HUES48 (cell line): ENCODE data around the gene ARMC5.

Experiments
- H3K27ac ChIP-seq: one replicate; pipeline ENCODE4 v1.7.0; 2013; ENCODE audit warnings: low read depth, low read length, inconsistent platforms
- H3K27me3 ChIP-seq: 2 replicates; pipeline ENCODE4 v1.6.1; 2013; ENCODE audit warnings: mild to moderate bottlenecking, low read length; ENCODE audit not compliant: control insufficient read depth, insufficient read depth
- H3K36me3 ChIP-seq: 2 replicates; pipeline ENCODE4 v1.6.1; 2013; ENCODE audit warnings: low read length; ENCODE audit not compliant: control insufficient read depth, insufficient read depth
- H3K4me1 ChIP-seq: 2 replicates; pipeline ENCODE4 v1.6.1; 2013; ENCODE audit warnings: mild to moderate bottlenecking, low read length; ENCODE audit not compliant: control insufficient read depth, insufficient read depth
- H3K4me3 ChIP-seq: 2 replicates; pipeline ENCODE4 v1.5.1; 2013; ENCODE audit warnings: mild to moderate bottlenecking, low read depth, low read length
- H3K9ac ChIP-seq: 2 replicates; pipeline ENCODE4 v1.6.1; 2013; ENCODE audit warnings: mild to moderate bottlenecking, low read depth, low read length, moderate library complexity
- H3K9me3 ChIP-seq: 2 replicates; pipeline ENCODE4 v1.6.1; 2013; ENCODE audit warnings: low read length; ENCODE audit not compliant: control insufficient read depth, insufficient read depth

Gene ARMC5

GRCh38 chr16:31464348-31464769 lies 5.1 kb downstream of the ARMC5 start:
- no peaks in the 10 kb centered on the region for H3K4me1 ChIP-seq
- no peak overlapping the region for H3K27ac ChIP-seq

GRCh38 chr16:31464781-31465260 lies 5.5 kb downstream of the ARMC5 start:
- Histone ChIP-seq H3K27me3 (no peaks in the 10 kb centered on the region), H3K4me3 (no peak overlapping the region), H3K9ac (no peak overlapping the region), H3K27ac (no peak overlapping the region), H3K4me1 (no peaks in the 10 kb centered on the region), H3K9me3 (no peaks in the 10 kb centered on the region), H3K36me3 (peaks cover 25% of the 10 kb centered on the region)

More at GRCh38 chr16:31464348-31464769, 5.1 kb downstream of the ARMC5 start:
- H3K36me3 ChIP-seq = peaks cover 25% of the 10 kb centered on the region
- no peaks in the 10 kb centered on the region for H3K9me3 ChIP-seq
- H3K4me3 ChIP-seq = no peak overlapping the region
- H3K27me3 ChIP-seq = no peaks in the 10 kb centered on the region
- no peak overlapping the region for H3K9ac ChIP-seq

- H3K36me3 ChIP-seq = peaks cover 25% of the 10 kb centered on the region
- H3K4me3 ChIP-seq = no peak overlapping the region
- H3K27me3 ChIP-seq = no peaks in the 10 kb centered on the region
- no peak overlapping the region for H3K27ac ChIP-seq
- no peaks in the 10 kb centered on the region for H3K9me3 ChIP-seq
- no peak overlapping the region for H3K9ac ChIP-seq
- H3K4me1 ChIP-seq = no peaks in the 10 kb centered on the region
Measured at GRCh38 chr16:31465788-31466370, 6.6 kb downstream of the ARMC5 start.

DNA sequence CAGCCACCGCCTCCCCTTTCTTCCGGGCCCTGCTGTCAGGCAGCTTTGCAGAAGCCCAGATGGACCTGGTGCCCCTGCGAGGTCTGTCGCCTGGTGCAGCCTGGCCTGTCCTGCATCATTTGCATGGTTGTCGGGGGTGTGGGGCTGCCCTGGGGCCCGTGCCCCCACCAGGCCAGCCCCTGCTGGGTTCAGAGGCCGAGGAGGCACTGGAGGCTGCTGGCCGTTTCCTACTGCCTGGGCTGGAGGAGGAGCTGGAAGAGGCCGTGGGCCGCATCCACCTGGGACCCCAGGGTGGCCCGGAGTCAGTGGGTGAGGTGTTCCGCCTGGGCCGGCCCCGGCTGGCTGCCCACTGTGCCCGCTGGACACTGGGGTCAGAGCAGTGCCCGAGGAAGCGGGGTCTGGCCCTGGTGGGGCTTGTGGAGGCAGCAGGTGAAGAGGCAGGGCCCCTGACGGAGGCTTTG lies 7.1 kb downstream of the ARMC5 start:
- Histone ChIP-seq H3K9me3 (no peaks in the 10 kb centered on the region), H3K36me3 (peaks cover 25% of the 10 kb centered on the region), H3K27ac (no peak overlapping the region), H3K27me3 (no peaks in the 10 kb centered on the region), H3K9ac (no peak overlapping the region), H3K4me3 (no peak overlapping the region), H3K4me1 (peaks cover 5% of the 10 kb centered on the region)

GRCh38 chr16:31467151-31467773 lies 8.0 kb downstream of the ARMC5 start:
- peaks cover 7% of the 10 kb centered on the region for H3K4me1 ChIP-seq
- H3K4me3 ChIP-seq = no peak overlapping the region
- no peaks in the 10 kb centered on the region for H3K27me3 ChIP-seq
- no peak overlapping the region for H3K9ac ChIP-seq
- peaks cover 24% of the 10 kb centered on the region for H3K36me3 ChIP-seq
- H3K9me3 ChIP-seq = no peaks in the 10 kb centered on the region
- H3K27ac ChIP-seq = no peak overlapping the region

- no peaks in the 10 kb centered on the region for H3K9me3 ChIP-seq
- 0 out of 2 replicates have a peak, but pooled peaks cover 3% of the 10 kb centered on the region for H3K27me3 ChIP-seq
- H3K9ac ChIP-seq = no peak overlapping the region
- H3K36me3 ChIP-seq = peaks cover 18% of the 10 kb centered on the region; the same call in 1 of the 2 replicates
- H3K27ac ChIP-seq = no peak overlapping the region
- peaks cover 7% of the 10 kb centered on the region for H3K4me1 ChIP-seq
- H3K4me3 ChIP-seq = no peak overlapping the region
Measured at GRCh38 chr16:31467858-31468257, 8.6 kb downstream of the ARMC5 start.

DNA sequence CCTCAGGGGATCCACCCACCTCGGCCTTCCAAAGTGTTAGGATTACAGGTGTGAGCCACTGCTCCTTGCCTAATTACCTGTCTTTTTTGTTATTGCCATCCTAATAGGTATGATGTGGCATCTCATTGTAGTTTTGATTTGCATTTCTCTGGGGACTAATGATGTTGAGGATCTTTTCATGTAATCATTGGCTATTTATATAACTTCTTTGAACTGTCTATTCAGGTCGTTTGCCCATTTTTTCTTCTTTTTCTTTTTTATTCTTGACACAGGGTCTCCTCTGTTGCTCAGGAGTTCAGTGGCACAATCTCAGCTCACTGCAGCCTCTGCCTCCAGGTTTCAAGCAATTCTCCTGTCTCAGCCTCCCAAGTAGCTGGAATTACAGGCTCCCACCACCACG lies 11.3 kb downstream of the ARMC5 start:
- H3K27me3 ChIP-seq = peaks cover 27% of the 10 kb centered on the region
- H3K9me3 ChIP-seq = no peaks in the 10 kb centered on the region
- H3K9ac ChIP-seq = no peak overlapping the region
- H3K36me3 ChIP-seq = peaks cover 17% of the 10 kb centered on the region; the same call in 1 of the 2 replicates
- no peak overlapping the region for H3K4me3 ChIP-seq
- no peak overlapping the region for H3K27ac ChIP-seq
- H3K4me1 ChIP-seq = peaks cover 7% of the 10 kb centered on the region

DNA sequence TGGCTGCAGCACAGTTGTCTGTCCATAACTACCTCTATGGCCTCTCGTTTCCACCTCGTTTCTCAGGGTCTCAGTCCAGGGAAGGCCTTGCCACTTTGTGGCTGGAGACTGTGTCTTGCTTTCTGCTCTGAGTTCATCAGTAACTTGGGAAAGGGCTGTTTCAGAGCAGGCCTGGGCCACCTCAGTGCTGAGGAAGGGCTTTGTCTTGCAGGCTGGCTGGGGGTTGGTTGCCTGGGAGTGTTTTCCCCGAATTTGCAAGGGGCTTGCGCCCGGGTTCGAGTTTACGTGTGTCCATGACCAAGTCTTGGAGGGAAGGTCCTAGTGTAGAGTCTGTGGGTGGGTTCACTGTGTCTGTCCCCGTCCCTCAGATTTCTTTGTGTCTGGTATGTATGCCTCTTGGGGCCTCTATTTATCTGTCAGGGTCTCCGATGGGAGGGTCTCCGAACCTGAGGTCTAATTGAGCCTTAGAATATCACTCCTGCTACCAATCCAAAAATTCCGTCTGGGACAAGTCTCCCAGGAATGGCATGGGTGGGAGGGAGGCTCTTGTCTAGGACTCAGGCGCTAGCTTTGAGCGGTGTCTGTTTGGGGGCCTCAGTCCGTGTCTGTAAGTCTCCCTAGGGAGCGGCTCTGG lies 12.1 kb downstream of the ARMC5 start:
- peaks cover 34% of the 10 kb centered on the region for H3K27me3 ChIP-seq
- no peak overlapping the region for H3K27ac ChIP-seq
- peaks cover 15% of the 10 kb centered on the region; the same call in 1 of the 2 replicates for H3K36me3 ChIP-seq
- no peaks in the 10 kb centered on the region for H3K9me3 ChIP-seq
- H3K9ac ChIP-seq = no peak overlapping the region
- H3K4me3 ChIP-seq = peak overlapping the region; percentile 72
- peaks cover 7% of the 10 kb centered on the region for H3K4me1 ChIP-seq

DNA sequence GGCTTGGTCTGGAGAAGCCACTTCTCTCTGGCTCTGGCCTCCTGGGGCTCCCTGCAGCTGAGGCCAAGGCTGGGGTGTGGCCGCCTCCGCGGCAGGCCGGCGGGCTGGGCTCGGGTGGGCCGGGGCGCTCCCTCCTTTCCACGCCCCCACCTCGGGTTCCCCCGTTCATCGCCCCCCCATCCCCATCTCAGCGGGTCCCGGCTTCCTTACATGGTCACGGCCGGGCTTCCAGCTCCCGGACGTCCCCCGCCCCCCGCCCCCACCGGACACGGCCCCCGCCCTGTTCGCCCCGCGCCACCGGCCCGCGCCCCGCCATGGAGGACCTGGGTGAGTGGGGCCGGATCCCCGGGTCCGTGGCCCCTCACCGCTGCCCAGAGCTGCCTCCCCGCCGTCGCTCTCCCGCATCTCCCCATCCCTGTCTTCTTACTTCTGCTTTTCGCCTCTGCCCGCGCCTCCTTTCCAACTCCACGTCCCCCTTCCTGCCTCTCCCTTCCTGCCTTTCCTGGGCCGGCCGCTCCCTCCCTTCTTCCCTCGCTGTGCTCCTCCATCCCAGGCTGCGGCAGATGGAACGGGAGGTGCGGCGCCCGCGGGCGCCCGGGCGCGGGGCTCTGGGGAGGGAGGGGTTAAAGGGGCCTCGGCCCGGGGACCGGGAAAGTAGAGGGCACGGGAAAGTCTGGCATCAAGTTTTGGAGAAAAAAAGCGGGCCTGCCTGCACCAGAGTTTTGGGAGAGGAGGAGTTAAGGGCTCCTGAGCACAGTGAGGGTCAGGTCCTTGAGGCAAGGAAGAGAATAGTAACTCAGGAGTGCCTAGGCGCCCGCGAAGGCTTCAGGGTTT lies 12.8 kb downstream of the ARMC5 start, which contains the start of gene TGFB1I1:
TSS of gene TGFB1I1 (plus strand) at position 278 of the 834 bp plus-strand sequence. CDS start at position 315, 37 bp downstream.
- Histone ChIP-seq H3K9ac (0 out of 2 replicates have a peak within 1 kb of the TSS, but pooled peaks have one; percentile 23), H3K9me3 (no peaks in the 10 kb centered on the region), H3K27me3 (peaks cover 35% of the 10 kb centered on the region), H3K36me3 (peaks cover 8% of the 10 kb centered on the region; the same call in 1 of the 2 replicates), H3K27ac (no peak within 1 kb of the TSS), H3K4me3 (peak within 1 kb of the TSS; percentile 72), H3K4me1 (peaks cover 7% of the 10 kb centered on the region)

DNA sequence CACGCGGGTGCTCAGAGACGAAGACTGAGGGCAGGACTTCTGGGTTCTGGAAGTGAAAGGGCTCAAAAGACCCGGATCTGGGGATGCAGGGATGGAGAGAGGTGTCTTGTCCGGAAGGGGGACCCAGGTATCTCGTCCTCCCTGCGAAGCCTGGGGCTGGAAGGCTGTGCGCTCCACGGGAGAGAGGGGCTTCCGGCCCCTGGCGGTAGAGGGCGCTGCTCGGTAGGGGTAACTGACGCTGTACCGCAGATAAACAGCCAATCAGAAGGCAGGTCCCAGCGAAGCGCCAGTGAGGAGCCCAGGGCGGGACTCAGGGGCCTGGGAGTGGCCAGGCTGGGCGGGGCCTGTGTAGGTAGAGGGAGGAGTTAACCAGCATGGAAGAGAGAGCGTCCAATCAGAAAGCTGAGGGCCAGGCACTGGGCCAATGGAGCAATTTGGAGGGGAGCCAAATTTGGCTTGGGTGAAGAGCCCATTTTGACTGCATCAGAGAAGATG lies 13.5 kb downstream of the ARMC5 start:
- Histone ChIP-seq H3K4me1 (peaks cover 7% of the 10 kb centered on the region), H3K27me3 (peaks cover 35% of the 10 kb centered on the region), H3K36me3 (peaks cover 6% of the 10 kb centered on the region; the same call in 1 of the 2 replicates), H3K27ac (no peak overlapping the region), H3K9ac (no peak overlapping the region), H3K9me3 (no peaks in the 10 kb centered on the region), H3K4me3 (peak overlapping the region; percentile 72)
